Measurements from ENCODE around the gene SDS. TPM values are rescaled to one million over a fixed set of nuclear protein-coding genes. Genes with fewer than 3 reads are reported as not detected.

Gene SDS
- total RNA-seq, 2 experiments from 2014 or later: not detected

DNA sequence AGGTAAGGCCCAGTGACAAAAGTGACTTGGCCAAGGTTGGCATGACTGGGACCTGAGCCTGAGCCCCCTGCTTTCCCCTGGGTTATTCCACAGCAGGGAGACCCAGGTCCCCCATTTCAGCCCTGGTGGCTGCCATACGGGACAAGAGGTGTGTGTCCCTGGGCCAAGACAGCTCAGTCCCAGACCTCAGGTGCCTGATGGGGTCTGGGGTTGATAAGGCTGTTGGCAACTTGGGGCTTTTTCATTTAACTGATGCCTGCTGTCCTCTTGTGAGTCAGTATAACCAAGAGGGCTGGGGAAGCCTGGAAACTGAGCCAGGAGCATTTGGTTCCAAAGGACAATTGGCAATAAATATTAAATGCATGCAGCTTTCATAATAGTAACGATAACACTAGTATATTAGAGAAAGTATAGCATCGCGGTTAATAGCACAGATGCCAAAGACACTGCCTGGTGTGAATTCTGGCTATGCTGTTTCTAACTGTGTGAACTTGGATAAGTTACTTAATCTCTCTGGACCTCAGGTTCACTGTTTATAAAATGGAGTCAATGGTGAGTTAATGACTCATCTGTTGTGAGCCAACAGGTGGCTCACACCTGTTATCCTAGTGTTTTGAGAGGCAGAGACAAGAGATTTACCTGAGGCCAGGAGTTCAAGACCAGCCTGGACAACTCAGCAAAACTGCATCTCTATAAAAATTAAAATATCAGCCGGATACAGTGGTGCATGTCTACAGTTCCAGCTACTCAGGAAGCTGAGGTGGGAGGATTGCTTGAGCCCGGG is 19.4 kb upstream of the SDS start:
- DNase-seq: no peak
- intact Hi-C loops (cut with micrococcal nuclease): loop anchor here (5.0 kb wide), 1 partner anchor 91 kb away; no protein-coding TSS in a partner anchor
- Mint-ChIP-seq H3K9me3 (no peaks in the 10 kb centered on the region), H3K4me3 (no peak overlapping the region), H3K27me3 (ENCODE audit: low read depth) (peaks cover 5% of the 10 kb centered on the region), H3K36me3 (ENCODE audit: low read depth) (no peaks in the 10 kb centered on the region), H3K4me1 (ENCODE audit: low read depth) (peaks cover 10% of the 10 kb centered on the region), H3K27ac (no peak overlapping the region)
- CTCF ChIA-PET: no interaction called here

DNA sequence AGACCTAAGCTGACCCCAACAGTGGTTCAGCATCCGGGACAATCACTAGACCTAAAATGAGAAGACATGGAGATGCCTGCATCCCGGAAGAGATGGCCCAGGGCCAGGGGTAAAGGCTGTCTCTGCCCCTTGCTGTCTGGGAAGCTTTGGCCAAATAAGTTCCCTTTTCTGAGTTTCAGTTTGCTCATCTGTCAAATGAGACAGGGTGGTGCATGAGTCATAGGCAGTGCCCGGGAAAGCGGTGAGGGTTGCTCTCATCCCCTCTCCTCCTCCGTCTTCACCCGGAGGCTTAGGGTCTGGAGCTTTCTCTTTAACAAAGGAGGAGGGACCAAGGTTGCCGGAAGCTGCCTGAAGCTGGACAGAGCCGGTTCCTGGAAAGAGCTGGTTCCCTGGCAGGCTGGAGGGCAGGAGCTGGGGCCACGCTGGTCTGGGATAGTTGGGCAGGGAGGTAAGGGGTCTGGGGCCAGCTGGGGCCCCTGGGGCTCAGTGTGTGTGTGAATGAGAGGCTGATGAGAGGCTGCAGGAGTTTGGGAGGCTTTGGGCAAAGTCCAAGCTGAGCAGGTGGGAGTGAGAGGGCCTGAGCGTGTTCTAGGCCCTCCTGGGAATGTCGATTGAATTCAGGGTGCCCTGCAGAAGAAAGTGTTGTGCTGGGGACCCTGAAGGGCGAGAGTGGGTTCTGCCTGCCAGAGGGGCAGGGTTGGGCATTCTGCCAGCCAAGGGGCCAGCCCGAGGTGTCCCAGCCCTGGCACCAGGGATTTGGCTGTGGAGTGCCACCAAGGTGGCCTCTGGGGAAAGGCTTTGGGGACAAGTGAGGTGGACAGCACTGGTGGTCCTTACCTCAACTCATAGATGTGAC is 18.6 kb upstream of the SDS start, which contains the start of gene SDSL:
Gene SDSL, plus strand, starts transcription at position 351 of the 856 bp plus-strand sequence. CDS start 5,603 bp downstream, outside the sequence.
- no peak within 1 kb of the TSS for H3K4me3 Mint-ChIP-seq

DNA sequence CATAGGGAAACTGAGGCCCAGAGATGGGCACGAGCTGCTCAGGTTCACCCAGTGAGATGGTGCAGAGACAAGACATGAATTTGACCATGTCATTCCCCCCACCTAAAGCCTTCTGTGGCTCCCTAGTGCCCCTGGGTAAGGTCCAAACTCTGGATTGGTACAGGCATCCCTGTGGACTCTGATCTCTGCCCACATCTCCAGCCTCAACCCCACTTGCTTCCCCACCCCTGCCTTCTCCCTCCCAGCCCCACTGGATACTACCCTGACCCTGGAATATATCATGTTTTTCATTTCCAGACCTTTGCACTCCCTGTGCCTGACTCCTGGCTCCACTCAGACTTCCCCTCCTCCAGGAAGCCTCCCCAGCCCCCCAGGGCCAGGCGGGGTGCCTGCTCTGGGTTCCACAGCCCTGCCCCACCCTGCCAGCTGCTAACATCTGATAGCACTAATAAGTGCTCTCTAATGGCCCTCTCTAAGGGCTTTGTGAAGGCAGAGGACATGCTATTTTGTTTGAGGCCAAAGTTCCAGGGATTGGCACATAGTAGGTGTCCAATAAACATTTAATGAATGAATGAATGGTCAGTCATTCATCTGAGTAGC is 17.4 kb upstream of the SDS start:
- Mint-ChIP-seq H3K4me1 (ENCODE audit: low read depth) (peaks cover 10% of the 10 kb centered on the region), H3K27ac (no peak overlapping the region), H3K36me3 (ENCODE audit: low read depth) (no peaks in the 10 kb centered on the region), H3K4me3 (no peak overlapping the region), H3K27me3 (ENCODE audit: low read depth) (peaks cover 1% of the 10 kb centered on the region), H3K9me3 (no peaks in the 10 kb centered on the region)
- no peak for DNase-seq
- CTCF ChIA-PET: interaction anchor here (0.6 kb wide), 2 partner anchors 82 to 353 kb away, joined by 3 to 5 read pairs; no protein-coding TSS in a partner anchor
- intact Hi-C loops (cut with micrococcal nuclease): loop anchor here (5.0 kb wide), 1 partner anchor 89 kb away; no protein-coding TSS in a partner anchor

More for the DNA sequence above, 18.6 kb upstream of the SDS start, which contains the start of gene SDSL:
- intact Hi-C loops (cut with micrococcal nuclease): loop anchor here (5.0 kb wide), 1 partner anchor 90 kb away; no protein-coding TSS in a partner anchor
- DNase-seq: peak; percentile 66
- CTCF ChIA-PET: interaction anchor here (0.6 to 0.9 kb wide), 2 partner anchors 106 to 352 kb away, joined by 3 to 5 read pairs; no protein-coding TSS in a partner anchor
- H3K9me3 Mint-ChIP-seq: no peaks in the 10 kb centered on the region
- H3K4me1 Mint-ChIP-seq (ENCODE audit: low read depth): peaks cover 10% of the 10 kb centered on the region
- H3K27me3 Mint-ChIP-seq (ENCODE audit: low read depth): peaks cover 3% of the 10 kb centered on the region
- H3K27ac Mint-ChIP-seq: no peak within 1 kb of the TSS
- no peaks in the 10 kb centered on the region for H3K36me3 Mint-ChIP-seq (ENCODE audit: low read depth)

GRCh38 chr12:113418213-113418879 is 14.7 kb upstream of the SDS start:
- Mint-ChIP-seq H3K9me3 (no peaks in the 10 kb centered on the region), H3K4me1 (ENCODE audit: low read depth) (peaks cover 8% of the 10 kb centered on the region), H3K36me3 (ENCODE audit: low read depth) (no peaks in the 10 kb centered on the region), H3K27me3 (ENCODE audit: low read depth) (no peaks in the 10 kb centered on the region), H3K27ac (no peak overlapping the region), H3K4me3 (no peak overlapping the region)
- no peak for DNase-seq
- CTCF ChIA-PET: no interaction called here
- intact Hi-C loops (cut with micrococcal nuclease): no loop called here

DNA sequence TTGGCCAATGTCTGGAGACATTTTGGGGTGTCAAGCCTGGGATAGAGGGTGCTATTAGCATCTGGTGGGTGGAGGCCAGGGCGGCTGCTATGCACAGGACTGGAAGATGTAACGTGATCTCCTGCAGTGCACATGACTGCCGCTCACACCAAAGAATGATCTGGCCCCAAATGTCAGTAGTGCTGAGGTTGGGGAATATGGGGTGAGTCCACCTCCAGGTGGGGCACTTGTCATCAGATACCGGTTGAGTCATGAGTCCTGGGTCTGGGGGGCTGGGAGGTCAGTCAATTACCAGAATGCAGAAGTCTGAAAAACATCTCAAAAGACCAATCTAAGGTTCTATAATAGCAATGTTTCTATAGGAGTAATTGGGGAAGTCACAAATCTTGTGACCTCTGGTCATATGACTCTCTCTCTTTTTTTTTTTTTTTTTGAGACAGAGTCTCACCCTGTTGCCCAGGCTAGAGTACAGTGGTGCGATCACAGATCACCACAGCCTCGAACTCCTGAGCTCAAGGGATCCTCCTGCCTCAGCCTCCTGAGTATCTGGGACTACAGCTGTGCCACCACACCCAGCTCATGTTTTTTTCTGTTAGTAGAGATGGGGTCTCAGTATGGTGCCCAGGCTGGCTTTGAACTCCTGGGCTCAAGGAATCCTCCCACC is 12.5 kb upstream of the SDS start:
- Mint-ChIP-seq H3K9me3 (no peaks in the 10 kb centered on the region), H3K4me3 (no peak overlapping the region), H3K4me1 (ENCODE audit: low read depth) (no peaks in the 10 kb centered on the region), H3K27me3 (ENCODE audit: low read depth) (no peaks in the 10 kb centered on the region), H3K27ac (no peak overlapping the region), H3K36me3 (ENCODE audit: low read depth) (no peaks in the 10 kb centered on the region)
- intact Hi-C loops (cut with micrococcal nuclease): no loop called here
- CTCF ChIA-PET: no interaction called here
- no peak for DNase-seq

- Mint-ChIP-seq H3K36me3 (ENCODE audit: low read depth) (no peaks in the 10 kb centered on the region), H3K27ac (no peak overlapping the region), H3K4me3 (no peak overlapping the region), H3K27me3 (ENCODE audit: low read depth) (no peaks in the 10 kb centered on the region), H3K9me3 (no peaks in the 10 kb centered on the region), H3K4me1 (ENCODE audit: low read depth) (no peaks in the 10 kb centered on the region)
- intact Hi-C loops (cut with micrococcal nuclease): no loop called here
- CTCF ChIA-PET: interaction anchor here (1.0 kb wide), 1 partner anchor 10 kb away, joined by 3 read pairs; no protein-coding TSS in a partner anchor
- no peak for DNase-seq
Observed at GRCh38 chr12:113414519-113415038, 10.9 kb upstream of the SDS start.

DNA sequence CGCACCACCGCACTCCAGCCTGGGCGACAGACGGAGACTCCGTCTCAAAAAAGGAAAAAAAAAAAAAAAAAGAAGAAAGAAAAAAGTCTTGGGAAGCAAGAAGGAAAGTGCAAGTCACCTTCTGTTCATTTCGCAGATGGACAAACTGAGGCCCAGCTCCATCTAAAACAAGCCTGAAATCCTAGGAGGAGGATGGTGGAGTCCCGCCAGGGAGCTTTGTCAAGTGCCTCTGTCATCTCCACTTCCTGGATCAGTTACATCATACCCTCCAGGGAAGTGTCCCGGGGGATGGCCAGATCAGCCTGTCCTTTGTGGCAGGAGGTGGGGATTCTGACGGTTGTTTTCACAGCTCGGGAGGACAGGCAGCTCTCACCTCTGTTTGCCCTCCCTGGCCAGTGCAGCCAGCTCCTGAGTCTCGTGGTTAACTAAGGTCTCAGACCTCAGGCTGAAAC is 9.8 kb upstream of the SDS start:
- no peak for DNase-seq
- CTCF ChIA-PET: interaction anchor here (0.7 to 1.3 kb wide), 2 partner anchors 12 kb away, joined by 3 to 4 read pairs; no protein-coding TSS in a partner anchor
- intact Hi-C loops (cut with micrococcal nuclease): no loop called here
- H3K9me3 Mint-ChIP-seq: no peaks in the 10 kb centered on the region
- no peaks in the 10 kb centered on the region for H3K36me3 Mint-ChIP-seq (ENCODE audit: low read depth)
- H3K4me3 Mint-ChIP-seq: no peak overlapping the region
- H3K27me3 Mint-ChIP-seq (ENCODE audit: low read depth): no peaks in the 10 kb centered on the region
- no peak overlapping the region for H3K27ac Mint-ChIP-seq
- H3K4me1 Mint-ChIP-seq (ENCODE audit: low read depth): no peaks in the 10 kb centered on the region

- no peak for DNase-seq
- H3K36me3 Mint-ChIP-seq (ENCODE audit: low read depth): no peaks in the 10 kb centered on the region
- H3K27me3 Mint-ChIP-seq (ENCODE audit: low read depth): no peaks in the 10 kb centered on the region
- CTCF ChIA-PET: interaction anchor here (0.6 to 2.4 kb wide), 2 partner anchors 16 to 30 kb away, joined by 5 to 12 read pairs; no protein-coding TSS in a partner anchor
- no peaks in the 10 kb centered on the region for H3K4me1 Mint-ChIP-seq (ENCODE audit: low read depth)
- H3K4me3 Mint-ChIP-seq: no peak overlapping the region
- H3K27ac Mint-ChIP-seq: no peak overlapping the region
- H3K9me3 Mint-ChIP-seq: no peaks in the 10 kb centered on the region
- intact Hi-C loops (cut with micrococcal nuclease): no loop called here
Observed at GRCh38 chr12:113409462-113410124, 5.9 kb upstream of the SDS start.

DNA sequence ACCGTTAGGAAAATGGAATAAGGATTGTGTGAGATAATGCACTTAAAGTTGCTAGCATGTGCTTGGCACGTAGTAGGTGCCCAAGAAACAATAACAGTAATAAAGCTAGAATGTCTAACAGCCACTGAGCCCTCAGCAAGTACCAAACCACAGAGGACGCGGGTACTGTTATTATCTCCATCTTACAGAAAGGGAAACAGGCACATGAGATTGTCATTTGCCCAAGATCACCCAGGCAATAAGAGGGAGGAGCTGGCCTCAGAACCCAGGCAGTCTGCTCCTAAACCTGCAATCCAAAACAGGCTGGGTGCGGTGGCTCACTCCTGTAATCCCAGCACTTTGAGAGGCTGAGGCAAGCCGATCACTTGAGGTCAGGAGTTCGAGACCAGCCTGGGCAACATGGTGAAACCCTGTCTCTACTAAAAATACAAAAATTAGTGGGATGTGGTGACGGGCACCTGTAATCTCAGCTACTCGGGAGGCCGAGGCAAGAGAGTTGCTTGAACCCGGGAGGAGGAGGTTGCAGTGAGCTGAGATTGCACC is 5.1 kb upstream of the SDS start:
- H3K4me3 Mint-ChIP-seq: no peak overlapping the region
- intact Hi-C loops (cut with micrococcal nuclease): no loop called here
- H3K4me1 Mint-ChIP-seq (ENCODE audit: low read depth): no peaks in the 10 kb centered on the region
- CTCF ChIA-PET: interaction anchor here (2.4 kb wide), 1 partner anchor 16 kb away, joined by 12 read pairs; no protein-coding TSS in a partner anchor
- no peak overlapping the region for H3K27ac Mint-ChIP-seq
- H3K9me3 Mint-ChIP-seq: no peaks in the 10 kb centered on the region
- H3K27me3 Mint-ChIP-seq (ENCODE audit: low read depth): peaks cover 2% of the 10 kb centered on the region
- DNase-seq: no peak
- H3K36me3 Mint-ChIP-seq (ENCODE audit: low read depth): no peaks in the 10 kb centered on the region

DNA sequence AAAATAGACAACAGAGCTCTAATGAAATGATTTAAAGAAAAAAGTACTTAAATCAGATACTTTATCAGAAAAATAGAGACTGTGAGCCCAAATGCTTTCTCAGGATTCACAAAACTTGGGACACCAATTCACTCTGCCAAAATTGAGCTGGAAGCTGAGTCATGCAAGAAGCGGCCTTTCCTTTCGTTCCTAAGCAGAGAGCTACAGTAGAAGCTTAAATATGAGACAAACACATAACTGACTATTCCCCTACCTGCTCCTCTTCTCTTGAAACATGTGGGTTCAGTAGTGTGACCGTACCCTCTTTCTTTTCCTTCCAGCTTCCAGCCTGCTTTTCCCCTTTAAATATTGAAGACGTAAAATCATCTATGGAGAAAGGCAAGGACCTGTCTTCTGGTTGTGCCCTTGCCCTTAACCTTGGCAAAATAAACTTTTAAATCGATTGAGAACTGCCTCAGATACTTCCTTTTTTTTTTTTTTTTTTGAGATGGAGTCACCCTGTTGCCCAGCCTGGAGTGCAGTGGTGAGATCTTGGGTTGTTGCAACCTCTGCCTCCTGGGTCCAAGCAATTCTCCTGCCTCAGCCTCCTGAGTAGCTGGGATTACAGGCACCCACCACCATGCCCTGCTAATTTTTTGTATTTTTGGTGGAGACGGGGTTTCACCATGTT is 4.4 kb upstream of the SDS start:
- DNase-seq: no peak
- no peak overlapping the region for H3K27ac Mint-ChIP-seq
- no peaks in the 10 kb centered on the region for H3K9me3 Mint-ChIP-seq
- intact Hi-C loops (cut with micrococcal nuclease): no loop called here
- no peaks in the 10 kb centered on the region for H3K36me3 Mint-ChIP-seq (ENCODE audit: low read depth)
- H3K4me3 Mint-ChIP-seq: no peak overlapping the region
- H3K4me1 Mint-ChIP-seq (ENCODE audit: low read depth): no peaks in the 10 kb centered on the region
- H3K27me3 Mint-ChIP-seq (ENCODE audit: low read depth): peaks cover 2% of the 10 kb centered on the region
- CTCF ChIA-PET: interaction anchor here (2.4 kb wide), 1 partner anchor 17 kb away, joined by 12 read pairs; no protein-coding TSS in a partner anchor

Data from activated naive CD4-positive, alpha-beta T cell treated with anti-CD3 and anti-CD28 coated beads for 36 hours (primary cell).